B cell (primary cell): Measurements from ENCODE around the gene ETDC. TPM values are rescaled to one million over a fixed set of nuclear protein-coding genes. Genes with fewer than 3 reads are reported as not detected.

Experiments
- ATAC-seq: fragments of 200-7000 bp; cut with Tn5 transposase; one replicate; pipeline ENCODE4 v1.10.0; 2021; ENCODE audit warnings: low read depth, mild to moderate bottlenecking, moderate number of reproducible peaks, moderate library complexity
- CTCF ChIA-PET: fragments of 350-600 bp; sonication (Branson Sonifier 250); formaldehyde crosslinking; loops from one replicate; lab custom pipeline; 2021; ENCODE audit warnings: antibody characterized with exemption, inconsistent platforms; lab: Charles Lee
- POLR2A ChIA-PET: fragments of 350-600 bp; sonication (Branson Sonifier 250); formaldehyde crosslinking; loops from one replicate; lab custom pipeline; 2021; ENCODE audit warnings: antibody characterized with exemption; lab: Charles Lee
- DNase-seq: peaks from one replicate; pipeline ENCODE4 v3.0.0; 2013
- H2AFZ ChIP-seq: 2 replicates; pipeline ENCODE4 v1.6.1; 2012; ENCODE audit warnings: mild to moderate bottlenecking, low read depth, low read length; ENCODE audit not compliant: insufficient read depth, poor library complexity, severe bottlenecking
- H3K27ac ChIP-seq, 2 donors: 1 replicate in 1 of 2; 2 replicates in 1 of 2; pipeline ENCODE4 v1.5.1; 2012 to 2013; ENCODE audit warnings: low read length in 2 of 2, mild to moderate bottlenecking in 2 of 2, moderate library complexity in 1 of 2
- H3K27me3 ChIP-seq, 4 experiments: fragments of 200-600 bp in 1 of 4; sonication (generic) in 1 of 4; replicated peaks in 1 of 4; 1 replicate in 2 of 4; 2 replicates in 2 of 4; pipeline versions ENCODE4 v1.6.1 to v1.7.0; 2013 to 2016; ENCODE audit warnings: low read length in 3 of 4, mild to moderate bottlenecking in 2 of 4, mixed read lengths in 1 of 4, moderate library complexity in 1 of 4; ENCODE audit not compliant: insufficient read depth in 4 of 4, control insufficient read depth in 3 of 4; ENCODE audit errors: control extremely low read depth in 1 of 4
- H3K36me3 ChIP-seq, 2 experiments: replicated peaks in 1 of 2; 1 replicate in 1 of 2; 2 replicates in 1 of 2; pipeline versions ENCODE4 v1.6.1 to v1.7.1; 2013; ENCODE audit warnings: low read length in 1 of 2; ENCODE audit not compliant: insufficient read depth in 2 of 2, control insufficient read depth in 1 of 2; ENCODE audit errors: control extremely low read depth in 1 of 2, extremely low read depth in 1 of 2
- H3K4me1 ChIP-seq, 2 donors: fragments of 200-600 bp in 1 of 2; sonication (generic) in 1 of 2; 1 replicate in 1 of 2; 2 replicates in 1 of 2; pipeline versions ENCODE4 v1.5.1 to v1.6.1; 2013 to 2017; ENCODE audit warnings: low read length in 2 of 2; ENCODE audit not compliant: control insufficient read depth in 2 of 2, insufficient read depth in 2 of 2
- H3K4me2 ChIP-seq: replicated peaks from 2 replicates; pipeline ENCODE3; 2012; ENCODE audit warnings: mild to moderate bottlenecking, low read depth, low read length; ENCODE audit not compliant: poor library complexity, severe bottlenecking
- H3K4me3 ChIP-seq, 5 experiments: fragments of 200-600 bp in 1 of 5; sonication (generic) in 1 of 5; 1 replicate in 3 of 5; 2 replicates in 2 of 5; pipeline versions ENCODE4 v1.5.1 to v1.7.0; 2011 to 2016; ENCODE audit warnings: low read length in 4 of 5, mild to moderate bottlenecking in 4 of 5, low read depth in 2 of 5, control low read depth in 1 of 5, moderate library complexity in 1 of 5; ENCODE audit not compliant: insufficient read depth in 1 of 5; ENCODE audit errors: control extremely low read depth in 1 of 5, extremely low read depth in 1 of 5
- H3K79me2 ChIP-seq: fragments of 200-600 bp; sonication (generic); one replicate; pipeline ENCODE4 v1.6.0; 2016; ENCODE audit warnings: low read length; ENCODE audit not compliant: control insufficient read depth, insufficient read depth
- H3K9ac ChIP-seq: fragments of 200-600 bp; sonication (generic); 2 replicates; pipeline ENCODE4 v1.6.1; 2017; ENCODE audit warnings: mild to moderate bottlenecking, low read length, moderate library complexity
- H3K9me3 ChIP-seq, 3 donors: one replicate each; pipeline versions ENCODE4 v1.6.1 to v1.7.1; 2013; ENCODE audit warnings: low read length in 2 of 3; ENCODE audit not compliant: control insufficient read depth in 2 of 3, insufficient read depth in 1 of 3; ENCODE audit errors: control extremely low read depth in 1 of 3
- H4K20me1 ChIP-seq: 2 replicates; pipeline ENCODE4 v1.6.0; 2012; ENCODE audit warnings: mild to moderate bottlenecking, low read length; ENCODE audit not compliant: insufficient read depth, control insufficient read depth, poor library complexity, severe bottlenecking
- H3K27ac Mint-ChIP-seq: one replicate; pipeline ENCODE4 v1.8.0; 2021; ENCODE audit warnings: mixed read lengths
- H3K27me3 Mint-ChIP-seq: one replicate; pipeline ENCODE4 v1.8.0; 2021; ENCODE audit warnings: mixed read lengths
- H3K4me1 Mint-ChIP-seq: one replicate; pipeline ENCODE4 v1.8.0; 2021; ENCODE audit warnings: mixed read lengths
- H3K4me3 Mint-ChIP-seq: one replicate; pipeline ENCODE4 v1.8.0; 2021; ENCODE audit warnings: mixed read lengths
- H3K9me3 Mint-ChIP-seq: one replicate; pipeline ENCODE4 v1.8.0; 2022; ENCODE audit warnings: mixed read lengths; ENCODE audit not compliant: insufficient read depth
- CTCF ChIP-seq: fragments of 200-600 bp; IDR thresholded peaks from one replicate; pipeline ENCODE4 v1.8.0; 2022; ENCODE audit warnings: antibody characterized with exemption, mild to moderate bottlenecking
- EZH2 ChIP-seq: IDR thresholded peaks from 2 replicates; pipeline ENCODE4 v1.6.1; 2012; ENCODE audit warnings: borderline replicate concordance, low read depth, mild to moderate bottlenecking, moderate library complexity, low read length; ENCODE audit not compliant: insufficient read depth, poor library complexity, severe bottlenecking
- WGBS: methylation state at CpG from one replicate; pipeline ENCODE4 v1.1.5; 2013; ENCODE audit warnings: missing lambda C conversion rate; ENCODE audit not compliant: insufficient coverage; 5-methylcytosine and 5-hydroxymethylcytosine counted together
- intact Hi-C: fragments of 100-400 bp; cut with micrococcal nuclease; formaldehyde crosslinking; loops from one replicate; pipeline ENCODE4 v1.10.0; 2022
- polyA plus RNA-seq: library from polyadenylated mRNA; depleted of rRNA; stranded (reverse); fragments of >200 nt; gene quantifications from 2 replicates; pipeline ENCODE4 v1.2.3, GENCODE V29; 2012
- total RNA-seq, 2 donors: library from RNA; stranded (reverse); fragments of 120-200 nt in 1 of 2; gene quantifications; 1 replicate in 1 of 2; 2 replicates in 1 of 2; pipeline versions ENCODE4 v1.2.3 to v1.2.4, GENCODE V29; 2013 to 2022

ETDC gene
- total and polyA plus RNA-seq, 2 donors (not counting 1 experiment from before 2014, with no cell fraction given): not detected

- Mint-ChIP-seq H3K27me3 (no peaks in the 10 kb centered on the region), H3K4me1 (peaks cover 59% of the 10 kb centered on the region), H3K4me3 (peak overlapping the region; percentile 95), H3K9me3 (no peaks in the 10 kb centered on the region), H3K27ac (no peak overlapping the region)
- no CpG with 5 or more reads among the region's 2 CpGs for WGBS
- Histone ChIP-seq H3K36me3 (no peaks in the 10 kb centered on the region), H3K4me2 (peak overlapping the region; percentile 87), H3K4me3 (peak overlapping the region in 1 of 5 experiments; percentile 3), H3K79me2 (peaks cover 54% of the 10 kb centered on the region), H3K27me3 (no peaks in the 10 kb centered on the region), H2AFZ (no peak overlapping the region), H3K27ac (no peak overlapping the region), H4K20me1 (peaks cover 22% of the 10 kb centered on the region), H3K9ac (no peak overlapping the region), H3K9me3 (no peaks in the 10 kb centered on the region), H3K4me1 (peaks cover 26 to 41% of the 10 kb centered on the region in 2 donors)
- ChIA-PET POLR2A (no interaction called here), CTCF (no interaction called here)
- DNase-seq (no peak), ATAC-seq (no peak)
- intact Hi-C loops: no loop called here
- TF ChIP-seq CTCF: no peak
- TF ChIP-seq EZH2: no peak
Observed at GRCh38 chrX:135340831-135341230, 31.6 kb downstream of the ETDC start.

- H3K4me2 ChIP-seq: peak overlapping the region; percentile 87
- peaks cover 21 to 37% of the 10 kb centered on the region in 2 donors for H3K4me1 ChIP-seq
- peak overlapping the region; percentile 88 for H3K27ac Mint-ChIP-seq
- H3K79me2 ChIP-seq: peaks cover 37% of the 10 kb centered on the region
- peaks cover 15% of the 10 kb centered on the region for H4K20me1 ChIP-seq
- peak overlapping the region in 4 of 5 experiments; percentile 83 to 89 (median 88) for H3K4me3 ChIP-seq
- H3K27me3 ChIP-seq: no peaks in the 10 kb centered on the region
- no peaks in the 10 kb centered on the region for H3K27me3 Mint-ChIP-seq
- peak overlapping the region; percentile 95 for H3K4me3 Mint-ChIP-seq
- peaks cover 43% of the 10 kb centered on the region for H3K4me1 Mint-ChIP-seq
- intact Hi-C loops: no loop called here
- ChIA-PET POLR2A (interaction anchor here (0.5 kb wide), 1 partner anchor 634 kb away, joined by 3 read pairs; no protein-coding TSS in a partner anchor), CTCF (no interaction called here)
- no peaks in the 10 kb centered on the region for H3K9me3 Mint-ChIP-seq
- no peaks in the 10 kb centered on the region for H3K9me3 ChIP-seq
- peak overlapping the region; percentile 84 for H2AFZ ChIP-seq
- WGBS: 26% methylated on average over 5 of the region's 18 CpGs
- ATAC-seq (no peak), DNase-seq (no peak)
- TF ChIP-seq EZH2: no peak
- TF ChIP-seq CTCF: no peak
- peaks cover 0 to 6% of the 10 kb centered on the region in 2 experiments for H3K36me3 ChIP-seq
- H3K27ac ChIP-seq: peak overlapping the region; percentile 5 to 32
- H3K9ac ChIP-seq: peak overlapping the region; percentile 71
Observed at GRCh38 chrX:135345107-135345589, 35.9 kb downstream of the ETDC start.
